OCI-LY7 (cell line): Measurements from ENCODE around the gene FKBP10. TPM values are rescaled to one million over a fixed set of nuclear protein-coding genes. Genes with fewer than 3 reads are reported as not detected.

ENCODE experiments used
- BruUV-seq: library from RNA; stranded (reverse); fragments of 400-500 nt; replicated peaks from 2 replicates; lab custom pipeline; 2021; lab: Mats Ljungman, UMichigan
- CTCF ChIA-PET: fragments of 300-600 bp; sonication (Branson Sonifier 250); formaldehyde crosslinking; loops from one replicate; lab custom pipeline; 2022; ENCODE audit warnings: antibody characterized with exemption; ENCODE audit not compliant: unreplicated experiment; lab: Charles Lee
- POLR2A ChIA-PET: fragments of 300-600 bp; sonication (Branson Sonifier 250); formaldehyde crosslinking; loops from one replicate; lab custom pipeline; 2022; ENCODE audit warnings: antibody characterized with exemption; lab: Charles Lee
- DNase-seq: peaks from one replicate; pipeline ENCODE4 v3.0.0-alpha.2; 2015; ENCODE audit warnings: low spot score
- H2AFZ ChIP-seq: fragments of 200-600 bp; sonication (generic), shearing (Covaris generic); 2 replicates; pipeline ENCODE4 v1.6.1; 2014; ENCODE audit warnings: mild to moderate bottlenecking, antibody characterized with exemption, low read length, moderate library complexity
- H3K27ac ChIP-seq: fragments of 200-600 bp; sonication (generic); 2 replicates; pipeline ENCODE4 v1.5.1; 2014; ENCODE audit warnings: mixed run types, low read depth, mild to moderate bottlenecking, moderate library complexity, low read length, inconsistent platforms; ENCODE audit not compliant: poor library complexity, severe bottlenecking
- H3K36me3 ChIP-seq: fragments of 200-600 bp; sonication (generic); 2 replicates; pipeline ENCODE4 v1.6.1; 2014; ENCODE audit warnings: mild to moderate bottlenecking, antibody characterized with exemption, low read length, moderate library complexity, mixed read lengths; ENCODE audit not compliant: insufficient read depth
- H3K4me1 ChIP-seq: fragments of 200-600 bp; sonication (generic); 2 replicates; pipeline ENCODE4 v1.5.1; 2014; ENCODE audit warnings: mild to moderate bottlenecking, low read length; ENCODE audit not compliant: insufficient read depth, poor library complexity, severe bottlenecking
- H3K4me2 ChIP-seq: fragments of 200-600 bp; sonication (generic); 2 replicates; pipeline ENCODE4 v1.6.1; 2014; ENCODE audit warnings: mild to moderate bottlenecking, low read length
- H3K4me3 ChIP-seq: fragments of 200-600 bp; sonication (generic); 2 replicates; pipeline ENCODE4 v1.5.1; 2014; ENCODE audit warnings: mild to moderate bottlenecking, low read depth, low read length; ENCODE audit not compliant: poor library complexity, severe bottlenecking
- H3K79me2 ChIP-seq: fragments of 200-600 bp; sonication (generic); 2 replicates; pipeline ENCODE4 v1.6.1; 2016; ENCODE audit warnings: low read depth, mild to moderate bottlenecking, low read length, moderate library complexity, mixed read lengths; ENCODE audit not compliant: insufficient read depth
- H3K9me2 ChIP-seq: fragments of 200-600 bp; sonication (generic); 2 replicates; pipeline ENCODE4 v1.6.1; 2016; ENCODE audit warnings: mild to moderate bottlenecking, low read length, mixed read lengths; ENCODE audit not compliant: insufficient read depth
- H3K9me3 ChIP-seq: fragments of 200-600 bp; sonication (generic); 2 replicates; pipeline ENCODE4 v1.6.1; 2014; ENCODE audit warnings: mild to moderate bottlenecking, mixed run types, low read length, mixed read lengths
- H4K20me1 ChIP-seq: fragments of 200-600 bp; sonication (generic); 2 replicates; pipeline ENCODE4 v1.6.1; 2014; ENCODE audit warnings: mild to moderate bottlenecking, antibody characterized with exemption, low read length, moderate library complexity, mixed read lengths; ENCODE audit not compliant: insufficient read depth
- CTCF ChIP-seq: fragments of 200-600 bp; sonication (generic); conservative IDR thresholded peaks from 2 replicates; pipeline ENCODE4 v1.5.1; 2014; ENCODE audit warnings: mild to moderate bottlenecking, antibody characterized with exemption, low read length, moderate library complexity, mixed read lengths
- EZH2phosphoT487 ChIP-seq: fragments of 200-600 bp; sonication (generic); IDR thresholded peaks from 2 replicates; pipeline ENCODE4 v1.6.1; 2018; ENCODE audit warnings: low read depth, borderline replicate concordance, mild to moderate bottlenecking, mixed run types, antibody characterized with exemption, low read length, moderate library complexity, mixed read lengths
- intact Hi-C: fragments of 100-400 bp; cut with micrococcal nuclease; formaldehyde crosslinking; loops from one replicate; pipeline ENCODE4 v1.10.0; 2022; ENCODE audit not compliant: unreplicated experiment
- total RNA-seq, 2 experiments: library from RNA; depleted of rRNA in 1 of 2; stranded (reverse); fragments of >200 nt in 1 of 2; shearing (Covaris generic) in 1 of 2; gene quantifications; 2 replicates each; pipeline ENCODE4 v1.2.3, GENCODE V29; 2014 to 2022

Gene FKBP10
- total RNA-seq, 2 experiments from 2014 or later = 1.5 to 7.8 TPM

- Histone ChIP-seq H3K9me3 (no peaks in the 10 kb centered on the region), H3K4me3 (no peak overlapping the region), H3K27ac (no peak overlapping the region), H4K20me1 (no peaks in the 10 kb centered on the region), H3K79me2 (no peaks in the 10 kb centered on the region), H3K36me3 (no peaks in the 10 kb centered on the region), H3K9me2 (no peaks in the 10 kb centered on the region), H2AFZ (no peak overlapping the region), H3K4me2 (no peak overlapping the region), H3K4me1 (peaks cover 9% of the 10 kb centered on the region)
- POLR2A ChIA-PET = no interaction called here
- CTCF ChIA-PET = no interaction called here
- intact Hi-C loops = no loop called here
- no peak for DNase-seq
- no peak for TF ChIP-seq CTCF
- no peak for TF ChIP-seq EZH2phosphoT487
- no TSS peak for BruUV-seq
Observed at GRCh38 chr17:41813152-41813680, 412 bp downstream of the FKBP10 start.

DNA sequence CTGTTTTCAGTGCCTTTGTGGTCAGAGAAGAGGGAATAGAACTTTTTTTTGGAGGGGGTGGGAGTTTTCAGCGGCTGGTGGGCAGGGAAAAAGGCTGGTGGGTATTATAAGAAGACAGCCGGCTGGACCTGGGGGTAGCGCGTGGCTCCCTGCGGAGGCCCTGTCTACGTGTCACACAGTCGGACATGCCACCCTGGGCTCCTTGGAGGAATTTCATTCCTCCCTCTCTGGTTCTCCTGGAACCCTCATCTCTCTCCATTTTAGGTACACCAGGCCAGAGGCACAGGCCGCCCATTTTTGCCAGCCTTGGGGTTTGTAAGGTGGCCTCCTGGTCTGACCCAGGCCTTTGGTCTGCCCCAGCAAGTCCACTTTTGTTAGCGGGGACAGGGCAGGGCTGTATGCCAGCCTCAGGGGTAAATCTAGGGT, 908 bp downstream of the FKBP10 start:
- no peaks in the 10 kb centered on the region for H3K9me3 ChIP-seq
- H3K36me3 ChIP-seq = no peaks in the 10 kb centered on the region
- H4K20me1 ChIP-seq = no peaks in the 10 kb centered on the region
- ChIA-PET POLR2A (no interaction called here), CTCF (no interaction called here)
- no peak for DNase-seq
- H3K4me1 ChIP-seq = peaks cover 9% of the 10 kb centered on the region
- intact Hi-C loops = no loop called here
- H3K27ac ChIP-seq = no peak overlapping the region
- BruUV-seq = no TSS peak
- H3K4me3 ChIP-seq = no peak overlapping the region
- no peak overlapping the region for H2AFZ ChIP-seq
- no peak overlapping the region for H3K4me2 ChIP-seq
- no peaks in the 10 kb centered on the region for H3K79me2 ChIP-seq
- no peaks in the 10 kb centered on the region for H3K9me2 ChIP-seq
- TF ChIP-seq EZH2phosphoT487 = no peak

DNA sequence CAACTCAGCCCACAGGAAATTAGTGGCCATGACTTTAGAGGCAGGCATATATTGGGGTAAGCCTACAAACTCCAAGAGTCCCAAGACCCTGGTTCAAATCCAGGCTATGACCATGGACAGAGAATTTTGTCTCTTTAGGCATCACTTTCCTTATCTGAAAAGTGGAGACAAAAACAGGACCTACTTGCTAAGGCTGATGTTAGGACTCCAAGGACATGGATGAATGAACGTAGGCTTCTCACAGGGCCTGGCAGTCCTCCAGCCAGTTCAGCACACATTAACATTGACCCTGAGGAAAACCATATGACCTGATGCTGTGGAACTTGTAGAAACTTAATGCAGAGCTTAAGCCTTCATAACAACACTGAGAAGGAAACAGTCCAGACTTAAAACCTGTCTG, 1.4 kb downstream of the FKBP10 start:
- CTCF ChIA-PET = no interaction called here
- H3K9me2 ChIP-seq = no peaks in the 10 kb centered on the region
- BruUV-seq = no TSS peak
- intact Hi-C loops = no loop called here
- TF ChIP-seq EZH2phosphoT487 (no peak), CTCF (no peak)
- H3K79me2 ChIP-seq = no peaks in the 10 kb centered on the region
- no peak overlapping the region for H3K4me3 ChIP-seq
- H4K20me1 ChIP-seq = no peaks in the 10 kb centered on the region
- POLR2A ChIA-PET = no interaction called here
- no peaks in the 10 kb centered on the region for H3K36me3 ChIP-seq
- H3K27ac ChIP-seq = no peak overlapping the region
- no peak for DNase-seq
- H3K9me3 ChIP-seq = no peaks in the 10 kb centered on the region
- no peak overlapping the region for H2AFZ ChIP-seq
- H3K4me1 ChIP-seq = peaks cover 9% of the 10 kb centered on the region
- no peak overlapping the region for H3K4me2 ChIP-seq
